Esophagus (tissue), 2 donors: ENCODE measurements around the gene GABRD. TPM values are rescaled to one million over a fixed set of nuclear protein-coding genes. Genes with fewer than 3 reads are reported as not detected.

Experiments
- H3K27ac ChIP-seq, 2 donors: one replicate each; pipeline ENCODE4 v1.5.1; 2013; ENCODE audit warnings: low read depth in 2 of 2, mild to moderate bottlenecking in 2 of 2, inconsistent platforms in 1 of 2, low read length in 1 of 2, moderate library complexity in 1 of 2
- H3K27me3 ChIP-seq, 2 donors: one replicate each; pipeline ENCODE4 v1.6.1; 2013; ENCODE audit warnings: low read length in 2 of 2, control low read depth in 1 of 2, mild to moderate bottlenecking in 1 of 2; ENCODE audit not compliant: insufficient read depth in 2 of 2, control insufficient read depth in 1 of 2
- H3K36me3 ChIP-seq, 2 donors: one replicate each; pipeline ENCODE4 v1.6.1; 2013; ENCODE audit warnings: low read length in 1 of 2; ENCODE audit not compliant: control insufficient read depth in 2 of 2, insufficient read depth in 2 of 2
- H3K4me1 ChIP-seq, 2 donors: one replicate each; pipeline ENCODE4 v1.6.1; 2013; ENCODE audit warnings: low read length in 1 of 2; ENCODE audit not compliant: control insufficient read depth in 2 of 2, insufficient read depth in 2 of 2
- H3K4me3 ChIP-seq, 2 donors: one replicate each; pipeline ENCODE4 v1.5.1; 2013; ENCODE audit warnings: low read length in 2 of 2, mild to moderate bottlenecking in 2 of 2, low read depth in 1 of 2, moderate library complexity in 1 of 2
- H3K9me3 ChIP-seq, 2 donors: one replicate each; pipeline ENCODE4 v1.6.1; 2013; ENCODE audit warnings: mild to moderate bottlenecking in 2 of 2, low read depth in 1 of 2, low read length in 1 of 2, moderate library complexity in 1 of 2; ENCODE audit not compliant: control insufficient read depth in 2 of 2, insufficient read depth in 1 of 2
- WGBS, 2 donors: extraction: QIAGEN DNeasy Blood & Tissue Kit; methylation state at CpG; one replicate each; pipeline ENCODE4 v1.1.7; 2013; 5-methylcytosine and 5-hydroxymethylcytosine counted together
- polyA plus RNA-seq, 2 donors: library from polyadenylated mRNA; stranded (reverse); fragments of 200-250 nt; gene quantifications; one replicate each; pipeline ENCODE4 v1.2.3, GENCODE V29; 2013
- donor health status: healthy with polysubstance abuse.
- donor health status: Bipolar disorder and iron deficiency.

Gene GABRD
- polyA plus RNA-seq, 2 donors: 0.27 to 0.90 TPM

GRCh38 chr1:2079396-2080085 is 60.4 kb downstream of the GABRD start:
- WGBS, 2 donors: 96 to 97% methylated on average over 28 of the region's 28 CpGs
- H3K4me1 ChIP-seq: no peaks in the 10 kb centered on the region
- H3K4me3 ChIP-seq: no peak overlapping the region
- H3K27ac ChIP-seq: no peak overlapping the region
- H3K36me3 ChIP-seq: peaks cover 0 to 18% of the 10 kb centered on the region in 2 donors
- H3K9me3 ChIP-seq: peaks cover 8 to 25% of the 10 kb centered on the region in 2 donors
- no peaks in the 10 kb centered on the region for H3K27me3 ChIP-seq

- Histone ChIP-seq H3K36me3 (peaks cover 0 to 16% of the 10 kb centered on the region in 2 donors), H3K27ac (no peak overlapping the region), H3K4me1 (no peaks in the 10 kb centered on the region), H3K4me3 (no peak overlapping the region), H3K27me3 (no peaks in the 10 kb centered on the region), H3K9me3 (peaks cover 8 to 25% of the 10 kb centered on the region in 2 donors)
- 95 to 96% methylated on average over 16 of the region's 16 CpGs for WGBS, 2 donors
Observed at GRCh38 chr1:2080140-2080539, 61.0 kb downstream of the GABRD start.

Other genes with a start within 250 kb of the GABRD start
- 10 to 100 TPM; 32.1 to 39.7 TPM for gene NADK, start 240.9 kb upstream of the GABRD start, polyA plus RNA-seq
- gene GNB1, start 128.3 kb upstream of the GABRD start, polyA plus RNA-seq: 10 to 100 TPM; 43.3 to 66.1 TPM
- gene CALML6, start 104.1 kb upstream of the GABRD start, polyA plus RNA-seq: under 1 TPM; 0.22 to 0.83 TPM
- gene TMEM52, start 100.1 kb upstream of the GABRD start, polyA plus RNA-seq: 1 to 10 TPM; 2.1 TPM
- gene CFAP74, start 15.6 kb upstream of the GABRD start, polyA plus RNA-seq: under 1 TPM; 0.04 TPM
- gene PRKCZ, start 31.1 kb downstream of the GABRD start, polyA plus RNA-seq: 10 to 100 TPM; 21.2 to 34.3 TPM
- 10 to 100 TPM; 32.9 to 44.8 TPM for gene FAAP20, start 175.4 kb downstream of the GABRD start, polyA plus RNA-seq
- gene SKI, start 209.0 kb downstream of the GABRD start, polyA plus RNA-seq: 10 to 100 TPM; 11.5 to 12.8 TPM